SIG-M5 treated with dmso at 0.1 percent for 504 hours (cell line): ENCODE results near the gene SATB1.
A peak's percentile ranks its signal among the peaks of the same experiment; 100 is the strongest.

Experiments used
- DNase-seq: peaks from one replicate; lab custom pipeline; 2025; ENCODE audit not compliant: unreplicated experiment; lab: John Stamatoyannopoulos, UW

The SATB1 gene

GRCh38 chr3:18402239-18402799 lies 22.8 kb downstream of the SATB1 start:
- no peak for DNase-seq

- peak; percentile 25 for DNase-seq
These were observed 23.7 kb downstream of the SATB1 start for GRCh38 chr3:18401300-18401961.

- DNase-seq = no peak
These were observed 26.7 kb downstream of the SATB1 start for GRCh38 chr3:18398448-18398847.

GRCh38 chr3:18396428-18396827 lies 28.7 kb downstream of the SATB1 start:
- DNase-seq = no peak

- DNase-seq = no peak
These were observed 30.6 kb downstream of the SATB1 start for GRCh38 chr3:18394384-18394995.

GRCh38 chr3:18393906-18394305 lies 31.2 kb downstream of the SATB1 start:
- DNase-seq = no peak

GRCh38 chr3:18390024-18390660 lies 35.0 kb downstream of the SATB1 start:
- no peak for DNase-seq

- DNase-seq = no peak
These were observed 35.9 kb downstream of the SATB1 start for GRCh38 chr3:18389108-18389733.

- no peak for DNase-seq
These were observed 38.8 kb downstream of the SATB1 start for GRCh38 chr3:18386274-18386890.

- DNase-seq = no peak
These were observed 39.4 kb downstream of the SATB1 start for GRCh38 chr3:18385706-18386105.

- DNase-seq = no peak
These were observed 42.3 kb downstream of the SATB1 start for GRCh38 chr3:18382760-18383369.

- DNase-seq = no peak
These were observed 45.5 kb downstream of the SATB1 start for GRCh38 chr3:18379647-18380046.

- DNase-seq = no peak
These were observed 46.9 kb downstream of the SATB1 start for GRCh38 chr3:18378218-18378617.

GRCh38 chr3:18376682-18377081 lies 48.5 kb downstream of the SATB1 start:
- DNase-seq = no peak

GRCh38 chr3:18372786-18373405 lies 52.2 kb downstream of the SATB1 start:
- DNase-seq = no peak

- DNase-seq = no peak
These were observed 54.5 kb downstream of the SATB1 start for GRCh38 chr3:18370672-18371071.

GRCh38 chr3:18369551-18370185 lies 55.5 kb downstream of the SATB1 start:
- no peak for DNase-seq

- DNase-seq = no peak
These were observed 58.9 kb downstream of the SATB1 start for GRCh38 chr3:18366258-18366657.

GRCh38 chr3:18363338-18363737 lies 61.8 kb downstream of the SATB1 start:
- no peak for DNase-seq

GRCh38 chr3:18357747-18358146 lies 67.4 kb downstream of the SATB1 start:
- DNase-seq = no peak
